ENCODE measurements around the gene ARHGAP15.

Gene ARHGAP15

DNA sequence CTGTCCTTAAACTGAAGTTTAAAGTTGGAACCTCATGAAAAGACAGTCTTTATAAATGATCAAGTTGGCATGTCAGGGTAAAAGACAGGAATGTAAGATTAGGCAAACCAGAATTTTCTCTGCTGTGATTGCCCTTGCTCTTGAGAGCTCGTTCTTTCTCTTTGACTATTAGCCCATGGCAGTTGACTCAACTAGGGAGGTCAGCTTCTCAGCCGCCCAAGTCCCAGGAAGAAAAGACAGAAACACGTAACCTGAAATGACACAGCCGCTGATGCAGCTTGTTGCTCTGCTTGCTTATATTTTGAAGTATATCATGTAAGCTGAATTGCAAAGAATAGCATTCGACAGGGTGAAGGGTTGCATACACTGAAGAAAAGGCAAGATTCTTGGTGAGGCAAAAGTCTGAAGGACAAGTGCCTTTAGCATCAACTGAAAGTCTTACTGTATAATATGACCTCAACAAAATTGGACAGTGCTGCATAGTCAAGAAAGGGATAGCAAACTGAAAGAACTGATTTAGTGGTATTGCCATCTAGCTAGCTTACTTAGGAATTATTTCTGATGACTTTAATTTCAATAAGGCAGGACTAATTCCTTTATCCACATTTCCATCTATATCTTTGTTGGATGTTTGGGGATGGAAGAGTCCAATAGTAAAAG lies 54.7 kb downstream of the ARHGAP15 start:
- no peak for TF ChIP-seq HDGF (IDR thresholded peaks at IDR 0.05; ENCODE audit: borderline replicate concordance)
- no peak for TF ChIP-seq FOXM1 (IDR thresholded peaks at IDR 0.05; ENCODE audit: borderline replicate concordance)
- TF ChIP-seq FOXA1 (IDR thresholded peaks at IDR 0.05): no peak
- no peak for TF ChIP-seq TARDBP (IDR thresholded peaks at IDR 0.05)
- TF ChIP-seq ZNF384 (IDR thresholded peaks at IDR 0.05): no peak
- POLR2A ChIA-PET: no interaction called here
- no peak for DNase-seq (ENCODE audit: extremely low spot score)
- CTCF ChIA-PET: no interaction called here

DNA sequence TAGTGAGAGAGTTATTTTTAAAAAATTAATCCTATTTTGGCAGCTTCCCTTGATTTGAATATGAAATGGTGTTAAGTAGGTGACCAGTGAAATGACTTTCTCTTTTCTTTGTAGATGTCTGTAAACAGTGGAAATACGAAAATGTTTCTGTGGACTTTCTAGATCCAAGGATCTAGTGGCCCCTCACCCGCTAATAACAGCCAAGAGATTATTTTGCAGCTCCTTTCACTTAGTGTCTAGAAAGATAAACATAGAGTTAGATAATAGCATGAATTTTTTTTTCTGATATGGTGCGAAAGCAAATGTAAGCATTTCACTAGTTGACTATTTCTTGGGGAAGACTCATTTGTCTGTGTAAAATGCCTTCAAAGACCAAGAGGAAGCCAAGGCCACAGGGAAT lies 57.7 kb downstream of the ARHGAP15 start:
- TF ChIP-seq ELF4 (IDR thresholded peaks at IDR 0.05) (no peak), CTBP1 (IDR thresholded peaks at IDR 0.05; ENCODE audit: borderline replicate concordance) (no peak), ARNT (IDR thresholded peaks at IDR 0.05) (no peak), SUZ12 (IDR thresholded peaks at IDR 0.05) (no peak), FOXA1 (IDR thresholded peaks at IDR 0.05) (no peak), FOXM1 (IDR thresholded peaks at IDR 0.05; ENCODE audit: borderline replicate concordance) (no peak), SP1 (IDR thresholded peaks at IDR 0.05) (no peak), TARDBP (IDR thresholded peaks at IDR 0.05) (no peak), BHLHE40 (IDR thresholded peaks at IDR 0.05; ENCODE audit: borderline replicate concordance) (no peak), HDGF (IDR thresholded peaks at IDR 0.05; ENCODE audit: borderline replicate concordance) (no peak)
- TF ChIP-seq, protein P1, sequence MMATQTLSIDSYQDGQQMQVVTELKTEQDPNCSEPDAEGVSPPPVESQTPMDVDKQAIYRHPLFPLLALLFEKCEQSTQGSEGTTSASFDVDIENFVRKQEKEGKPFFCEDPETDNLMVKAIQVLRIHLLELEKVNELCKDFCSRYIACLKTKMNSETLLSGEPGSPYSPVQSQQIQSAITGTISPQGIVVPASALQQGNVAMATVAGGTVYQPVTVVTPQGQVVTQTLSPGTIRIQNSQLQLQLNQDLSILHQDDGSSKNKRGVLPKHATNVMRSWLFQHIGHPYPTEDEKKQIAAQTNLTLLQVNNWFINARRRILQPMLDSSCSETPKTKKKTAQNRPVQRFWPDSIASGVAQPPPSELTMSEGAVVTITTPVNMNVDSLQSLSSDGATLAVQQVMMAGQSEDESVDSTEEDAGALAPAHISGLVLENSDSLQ (IDR thresholded peaks at IDR 0.05): no peak
- no peak for DNase-seq (ENCODE audit: extremely low spot score)
- POLR2A ChIA-PET: no interaction called here
- CTCF ChIA-PET: interaction anchor here (0.8 kb wide), 1 partner anchor 1433 kb away, joined by 3 read pairs; no protein-coding TSS in a partner anchor

DNA sequence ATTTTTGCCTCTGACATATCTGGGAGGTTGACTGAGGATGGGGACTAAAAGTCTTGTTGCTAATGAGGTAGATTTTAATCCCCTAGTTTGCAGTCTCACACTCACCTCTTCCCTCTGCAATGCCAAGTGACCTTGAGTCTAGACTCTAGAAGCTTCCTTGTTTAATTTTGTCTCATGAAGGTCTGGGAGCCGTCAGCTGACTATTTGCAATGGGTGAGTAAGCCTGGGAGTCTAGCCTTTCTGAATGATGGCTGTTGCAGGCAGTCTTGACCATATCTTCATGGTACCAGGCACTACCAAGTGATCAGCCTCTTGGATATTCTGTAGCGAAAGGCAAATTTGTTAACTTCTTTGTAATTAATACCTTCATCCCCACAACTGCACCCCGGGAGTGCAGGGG lies 61.2 kb downstream of the ARHGAP15 start:
- ChIA-PET CTCF (no interaction called here), POLR2A (no interaction called here)
- DNase-seq (ENCODE audit: extremely low spot score): no peak
- TF ChIP-seq SUZ12 (IDR thresholded peaks at IDR 0.05) (no peak), NFRKB (IDR thresholded peaks at IDR 0.05) (no peak), FOXM1 (IDR thresholded peaks at IDR 0.05; ENCODE audit: borderline replicate concordance) (no peak), LEF1 (IDR thresholded peaks at IDR 0.05; ENCODE audit: borderline replicate concordance) (no peak), ELF4 (IDR thresholded peaks at IDR 0.05) (no peak), TARDBP (IDR thresholded peaks at IDR 0.05) (no peak)
- TF ChIP-seq, protein P1 (IDR thresholded peaks at IDR 0.05): no peak

DNA sequence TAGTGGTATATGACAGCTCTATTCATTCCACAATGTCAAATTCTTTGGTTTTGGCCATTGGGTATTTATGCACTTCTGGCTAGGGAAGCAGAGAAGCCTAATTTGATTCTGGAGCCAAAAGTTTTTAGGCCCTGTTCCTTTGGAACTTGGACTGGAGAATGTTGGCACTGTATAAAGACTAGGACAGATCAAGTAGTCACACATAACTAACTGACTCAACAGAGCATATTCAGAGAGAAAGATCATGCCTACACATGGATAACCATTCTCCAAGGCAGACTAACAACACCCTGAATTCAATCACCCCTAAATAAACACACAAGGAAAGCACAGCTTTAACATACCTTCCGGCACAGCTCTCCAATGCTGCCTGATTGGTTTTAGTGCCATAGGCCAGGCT lies 62.9 kb downstream of the ARHGAP15 start:
- ChIA-PET CTCF (no interaction called here), POLR2A (no interaction called here)
- TF ChIP-seq ELF4 (IDR thresholded peaks at IDR 0.05): no peak
- no peak for TF ChIP-seq SP1 (IDR thresholded peaks at IDR 0.05)
- no peak for TF ChIP-seq BHLHE40 (IDR thresholded peaks at IDR 0.05; ENCODE audit: borderline replicate concordance)

DNA sequence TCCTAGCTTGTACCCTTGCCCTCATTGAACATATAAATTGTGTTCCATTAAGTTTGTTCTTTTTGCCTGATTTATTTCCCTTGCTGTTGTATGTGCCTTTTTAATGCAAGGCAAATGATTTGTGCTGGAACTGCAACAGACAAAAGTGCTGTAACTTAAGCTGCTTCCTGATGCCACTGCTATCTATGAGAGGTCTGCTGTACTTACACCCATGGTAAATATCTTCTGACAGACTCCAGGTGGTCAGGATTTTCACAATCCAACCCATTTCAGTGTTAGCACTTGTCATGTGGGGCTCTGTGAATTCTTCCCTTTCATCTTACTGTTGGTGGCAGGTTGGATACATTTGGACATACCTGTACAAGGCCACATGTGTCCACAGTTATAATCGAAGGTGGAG lies 63.5 kb downstream of the ARHGAP15 start:
- TF ChIP-seq NFRKB (IDR thresholded peaks at IDR 0.05): no peak
- TF ChIP-seq BHLHE40 (IDR thresholded peaks at IDR 0.05; ENCODE audit: borderline replicate concordance): no peak
- TF ChIP-seq ZNF384 (IDR thresholded peaks at IDR 0.05): no peak
- no peak for TF ChIP-seq ELF4 (IDR thresholded peaks at IDR 0.05)
- DNase-seq (ENCODE audit: extremely low spot score): no peak
- ChIA-PET POLR2A (no interaction called here), CTCF (no interaction called here)

More for the DNA sequence above, 62.9 kb downstream of the ARHGAP15 start:
- no peak for DNase-seq (ENCODE audit: extremely low spot score)

DNA sequence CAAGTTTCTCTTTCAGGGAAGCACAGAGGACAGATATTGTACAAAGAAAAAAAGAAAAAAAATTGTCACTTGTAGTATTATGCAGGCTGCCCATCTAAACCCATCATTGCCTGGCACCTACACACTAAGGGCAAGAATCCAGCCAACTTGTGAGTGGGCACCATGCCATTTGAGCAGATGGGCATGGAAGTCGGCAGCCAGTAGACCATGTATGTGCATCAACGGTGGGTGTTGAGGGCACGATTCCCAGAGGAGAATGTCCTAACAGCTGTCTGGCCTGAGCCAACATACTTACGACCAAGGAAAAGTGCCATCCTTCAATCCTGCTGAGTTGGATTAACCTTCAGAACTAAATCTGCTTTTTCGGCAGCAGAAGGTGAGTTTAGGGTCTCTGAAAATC lies 63.9 kb downstream of the ARHGAP15 start:
- TF ChIP-seq BHLHE40 (IDR thresholded peaks at IDR 0.05; ENCODE audit: borderline replicate concordance) (no peak), HDGF (IDR thresholded peaks at IDR 0.05; ENCODE audit: borderline replicate concordance) (no peak), ARNT (IDR thresholded peaks at IDR 0.05) (no peak), ELF4 (IDR thresholded peaks at IDR 0.05) (no peak), L3MBTL2 (conservative IDR thresholded peaks at IDR 0.05) (no peak), SUZ12 (IDR thresholded peaks at IDR 0.05) (no peak)
- ChIA-PET CTCF (no interaction called here), POLR2A (no interaction called here)
- no peak for DNase-seq (ENCODE audit: extremely low spot score)

DNA sequence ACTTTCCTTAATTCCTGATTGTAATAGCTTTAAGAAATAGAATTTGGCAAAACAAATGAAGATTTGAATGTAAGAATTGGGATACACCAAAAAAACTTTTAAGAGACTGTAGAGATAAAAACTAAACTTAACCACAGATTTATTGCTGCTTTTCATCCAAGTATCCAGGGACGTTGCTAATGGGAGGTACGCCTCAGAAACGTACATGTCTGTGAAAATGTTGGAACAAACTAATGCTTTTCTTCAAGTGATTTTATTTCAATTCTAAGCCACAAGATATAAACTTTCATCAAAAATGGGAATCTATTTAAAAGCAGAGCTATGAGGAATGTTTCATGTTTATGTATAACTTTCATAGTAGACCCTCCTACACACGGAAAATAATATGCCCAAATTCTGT lies 66.3 kb downstream of the ARHGAP15 start:
- POLR2A ChIA-PET: no interaction called here
- CTCF ChIA-PET: no interaction called here
- no peak for DNase-seq (ENCODE audit: extremely low spot score)
- TF ChIP-seq BHLHE40 (IDR thresholded peaks at IDR 0.05; ENCODE audit: borderline replicate concordance): no peak
- TF ChIP-seq, protein P1 (IDR thresholded peaks at IDR 0.05): no peak
- TF ChIP-seq ELF4 (IDR thresholded peaks at IDR 0.05): no peak
- TF ChIP-seq SP1 (IDR thresholded peaks at IDR 0.05): no peak
- no peak for TF ChIP-seq TARDBP (IDR thresholded peaks at IDR 0.05)
- no peak for TF ChIP-seq FOXA1 (IDR thresholded peaks at IDR 0.05)
- TF ChIP-seq L3MBTL2 (conservative IDR thresholded peaks at IDR 0.05): no peak
- no peak for TF ChIP-seq FOXK2 (IDR thresholded peaks at IDR 0.05)

Data from HEK293T (cell line).